Fibroblast of skin of scalp (primary cell): ENCODE data around the gene EMSY.
A peak's percentile ranks its signal among the peaks of the same experiment; 100 is the strongest.

Source experiments
- DNase-seq: peaks from one replicate; pipeline ENCODE4 v3.0.0-alpha.2; 2013

The EMSY gene

GRCh38 chr11:76459299-76459698 lies 14.5 kb downstream of the EMSY start:
- DNase-seq: no peak

GRCh38 chr11:76459846-76460245 lies 15.0 kb downstream of the EMSY start:
- no peak for DNase-seq

- no peak for DNase-seq
Measured at GRCh38 chr11:76462317-76462716, 17.5 kb downstream of the EMSY start.

GRCh38 chr11:76465701-76466100 lies 20.9 kb downstream of the EMSY start:
- no peak for DNase-seq

GRCh38 chr11:76466666-76467065 lies 21.8 kb downstream of the EMSY start:
- no peak for DNase-seq

- DNase-seq: no peak
Measured at GRCh38 chr11:76469141-76469540, 24.3 kb downstream of the EMSY start.

- no peak for DNase-seq
Measured at GRCh38 chr11:76471382-76471781, 26.6 kb downstream of the EMSY start.

- no peak for DNase-seq
Measured at GRCh38 chr11:76480241-76480640, 35.4 kb downstream of the EMSY start.

GRCh38 chr11:76491644-76492043 lies 46.8 kb downstream of the EMSY start:
- no peak for DNase-seq

GRCh38 chr11:76493040-76493439 lies 48.2 kb downstream of the EMSY start:
- DNase-seq: no peak

GRCh38 chr11:76493626-76494539 lies 49.1 kb downstream of the EMSY start:
- DNase-seq: no peak

- DNase-seq: no peak
Measured at GRCh38 chr11:76495019-76495418, 50.2 kb downstream of the EMSY start.

- no peak for DNase-seq
Measured at GRCh38 chr11:76496174-76496573, 51.4 kb downstream of the EMSY start.

- no peak for DNase-seq
Measured at GRCh38 chr11:76501526-76502202, 56.8 kb downstream of the EMSY start.

- DNase-seq: no peak
Measured at GRCh38 chr11:76506833-76507232, 62.0 kb downstream of the EMSY start.

- peak; percentile 88 for DNase-seq
Measured at GRCh38 chr11:76510060-76511047, 65.5 kb downstream of the EMSY start.

GRCh38 chr11:76512851-76513653 lies 68.2 kb downstream of the EMSY start:
- peak; percentile 60 for DNase-seq

- DNase-seq: no peak
Measured at GRCh38 chr11:76513654-76514034, 68.8 kb downstream of the EMSY start.

GRCh38 chr11:76515494-76515893 lies 70.7 kb downstream of the EMSY start:
- no peak for DNase-seq

GRCh38 chr11:76523147-76523546 lies 78.3 kb downstream of the EMSY start:
- peak; percentile 33 for DNase-seq

- DNase-seq: no peak
Measured at GRCh38 chr11:76523786-76524436, 79.1 kb downstream of the EMSY start.
